Osteoblast (primary cell): ENCODE data around the gene GRAMD1A. TPM values are rescaled to one million over a fixed set of nuclear protein-coding genes. Genes with fewer than 3 reads are reported as not detected.

Experiments used
- DNase-seq: peaks from one replicate; pipeline ENCODE4 v3.0.0; 2011; ENCODE audit warnings: low spot score, mixed read lengths; ENCODE audit not compliant: insufficient read length; ENCODE audit errors: missing footprints
- H2AFZ ChIP-seq: 2 replicates; pipeline ENCODE4 v1.6.0; 2011; ENCODE audit warnings: mild to moderate bottlenecking, low read length
- H3K27ac ChIP-seq: 2 replicates; pipeline ENCODE4 v1.5.1; 2011; ENCODE audit warnings: mild to moderate bottlenecking, low read depth, low read length, moderate library complexity
- H3K27me3 ChIP-seq: 2 replicates; pipeline ENCODE4 v1.6.0; 2012; ENCODE audit warnings: mild to moderate bottlenecking, control low read depth, inconsistent platforms, low read length, moderate library complexity; ENCODE audit not compliant: insufficient read depth
- H3K36me3 ChIP-seq: 2 replicates; pipeline ENCODE4 v1.5.1; 2011; ENCODE audit warnings: mild to moderate bottlenecking, low read length, control low read depth, moderate library complexity; ENCODE audit not compliant: insufficient read depth
- H3K4me1 ChIP-seq: 2 replicates; pipeline ENCODE4 v1.5.1; 2011; ENCODE audit warnings: mild to moderate bottlenecking, low read length, control low read depth, moderate library complexity; ENCODE audit not compliant: insufficient read depth
- H3K4me2 ChIP-seq: 2 replicates; pipeline ENCODE4 v1.6.0; 2011; ENCODE audit warnings: mild to moderate bottlenecking, low read length; ENCODE audit not compliant: insufficient read depth
- H3K4me3 ChIP-seq: fragments of 200-600 bp; sonication (generic); 3 replicates; pipeline ENCODE4 v1.5.1; 2012; ENCODE audit warnings: mild to moderate bottlenecking, low read length, inconsistent platforms; ENCODE audit not compliant: insufficient read depth
- H3K79me2 ChIP-seq: 2 replicates; pipeline ENCODE4 v1.6.0; 2012; ENCODE audit warnings: mild to moderate bottlenecking, low read length, control low read depth, inconsistent platforms; ENCODE audit not compliant: insufficient read depth
- H3K9me3 ChIP-seq: 2 replicates; pipeline ENCODE4 v1.5.1; 2011; ENCODE audit warnings: low read depth, low read length, control low read depth
- H4K20me1 ChIP-seq: 2 replicates; pipeline ENCODE4 v1.6.0; 2012; ENCODE audit warnings: mild to moderate bottlenecking, low read length, control low read depth; ENCODE audit not compliant: insufficient read depth
- total RNA-seq: library from RNA; depleted of rRNA; stranded (reverse); fragments of >200 nt; gene quantifications from 2 replicates; pipeline ENCODE4 v1.2.3, GENCODE V29; 2012
- TF ChIP-seq, protein P1 (sequence below): IDR thresholded peaks from 2 replicates; pipeline ENCODE4 v1.5.1; 2011; ENCODE audit warnings: mild to moderate bottlenecking, low read depth, low read length, moderate library complexity; ENCODE audit errors: extremely low read depth

The GRAMD1A gene
- total RNA-seq, 1 donor: 29.7 TPM

DNA sequence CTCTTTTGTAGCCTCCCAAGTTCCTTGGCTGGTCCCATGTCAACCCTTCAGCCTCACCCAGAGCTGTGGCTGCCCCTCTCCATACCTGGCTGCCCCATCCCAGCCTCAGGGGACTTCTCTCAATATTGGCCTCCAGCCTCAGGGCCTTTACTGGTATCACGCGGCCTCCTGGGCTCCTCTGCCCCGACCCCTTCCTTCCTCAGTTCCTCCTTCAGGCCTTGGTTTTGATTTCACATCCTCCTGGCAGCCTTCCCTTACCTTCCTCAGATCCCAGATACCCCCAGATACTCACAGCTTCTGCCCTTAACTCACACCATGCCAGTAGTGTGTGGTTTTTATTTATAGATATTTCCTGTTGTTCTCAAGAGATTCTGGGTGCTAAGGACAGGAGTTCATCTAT lies 17.4 kb downstream of the GRAMD1A start:
- H3K36me3 ChIP-seq: peaks cover 66% of the 10 kb centered on the region
- H2AFZ ChIP-seq: no peak overlapping the region
- H3K4me3 ChIP-seq: no peak overlapping the region
- peaks cover 7% of the 10 kb centered on the region for H4K20me1 ChIP-seq
- no peaks in the 10 kb centered on the region for H3K4me1 ChIP-seq
- H3K27me3 ChIP-seq: no peaks in the 10 kb centered on the region
- no peak overlapping the region for H3K4me2 ChIP-seq
- no peaks in the 10 kb centered on the region for H3K9me3 ChIP-seq
- TF ChIP-seq, protein P1, sequence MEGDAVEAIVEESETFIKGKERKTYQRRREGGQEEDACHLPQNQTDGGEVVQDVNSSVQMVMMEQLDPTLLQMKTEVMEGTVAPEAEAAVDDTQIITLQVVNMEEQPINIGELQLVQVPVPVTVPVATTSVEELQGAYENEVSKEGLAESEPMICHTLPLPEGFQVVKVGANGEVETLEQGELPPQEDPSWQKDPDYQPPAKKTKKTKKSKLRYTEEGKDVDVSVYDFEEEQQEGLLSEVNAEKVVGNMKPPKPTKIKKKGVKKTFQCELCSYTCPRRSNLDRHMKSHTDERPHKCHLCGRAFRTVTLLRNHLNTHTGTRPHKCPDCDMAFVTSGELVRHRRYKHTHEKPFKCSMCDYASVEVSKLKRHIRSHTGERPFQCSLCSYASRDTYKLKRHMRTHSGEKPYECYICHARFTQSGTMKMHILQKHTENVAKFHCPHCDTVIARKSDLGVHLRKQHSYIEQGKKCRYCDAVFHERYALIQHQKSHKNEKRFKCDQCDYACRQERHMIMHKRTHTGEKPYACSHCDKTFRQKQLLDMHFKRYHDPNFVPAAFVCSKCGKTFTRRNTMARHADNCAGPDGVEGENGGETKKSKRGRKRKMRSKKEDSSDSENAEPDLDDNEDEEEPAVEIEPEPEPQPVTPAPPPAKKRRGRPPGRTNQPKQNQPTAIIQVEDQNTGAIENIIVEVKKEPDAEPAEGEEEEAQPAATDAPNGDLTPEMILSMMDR: no peak
- no peak overlapping the region for H3K27ac ChIP-seq
- no peaks in the 10 kb centered on the region for H3K79me2 ChIP-seq
- peak; percentile 55 for DNase-seq

GRCh38 chr19:35018379-35018778 lies 18.3 kb downstream of the GRAMD1A start:
- H3K36me3 ChIP-seq: peaks cover 71% of the 10 kb centered on the region

DNA sequence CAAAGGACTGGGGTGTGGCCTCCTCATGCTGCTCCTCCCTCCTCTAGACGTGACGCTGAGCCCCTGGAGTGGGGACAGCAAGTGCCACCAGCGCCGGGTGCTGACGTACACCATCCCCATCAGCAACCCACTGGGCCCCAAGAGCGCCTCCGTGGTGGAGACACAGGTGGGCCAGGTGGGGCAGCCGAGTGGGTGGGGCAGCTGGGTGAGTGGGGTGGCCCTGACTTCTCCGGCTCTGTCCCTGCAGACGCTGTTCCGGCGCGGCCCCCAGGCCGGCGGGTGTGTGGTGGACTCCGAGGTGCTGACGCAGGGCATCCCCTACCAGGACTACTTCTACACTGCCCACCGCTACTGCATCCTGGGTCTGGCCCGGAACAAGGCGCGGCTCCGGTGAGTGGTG lies 19.0 kb downstream of the GRAMD1A start:
- H3K4me3 ChIP-seq: no peak overlapping the region
- peaks cover 3% of the 10 kb centered on the region for H4K20me1 ChIP-seq
- no peaks in the 10 kb centered on the region for H3K4me1 ChIP-seq
- H3K79me2 ChIP-seq: no peaks in the 10 kb centered on the region
- H3K27ac ChIP-seq: no peak overlapping the region
- H3K9me3 ChIP-seq: no peaks in the 10 kb centered on the region
- TF ChIP-seq, protein P1: no peak
- no peak for DNase-seq
- H3K36me3 ChIP-seq: peaks cover 75% of the 10 kb centered on the region
- no peak overlapping the region for H2AFZ ChIP-seq
- no peaks in the 10 kb centered on the region for H3K27me3 ChIP-seq
- no peak overlapping the region for H3K4me2 ChIP-seq

More at GRCh38 chr19:35018379-35018778, 18.3 kb downstream of the GRAMD1A start:
- Histone ChIP-seq H3K27me3 (no peaks in the 10 kb centered on the region), H4K20me1 (peaks cover 3% of the 10 kb centered on the region), H3K4me2 (no peak overlapping the region), H3K4me1 (no peaks in the 10 kb centered on the region), H2AFZ (no peak overlapping the region), H3K79me2 (no peaks in the 10 kb centered on the region), H3K9me3 (no peaks in the 10 kb centered on the region), H3K4me3 (no peak overlapping the region), H3K27ac (no peak overlapping the region)
- no peak for DNase-seq
- TF ChIP-seq, protein P1: no peak

- peaks cover 64% of the 10 kb centered on the region for H3K36me3 ChIP-seq
- H3K27me3 ChIP-seq: no peaks in the 10 kb centered on the region
- TF ChIP-seq, protein P1: no peak
Observed at GRCh38 chr19:35021016-35021415, 20.9 kb downstream of the GRAMD1A start.

More at GRCh38 chr19:35021016-35021415, 20.9 kb downstream of the GRAMD1A start:
- Histone ChIP-seq H2AFZ (no peak overlapping the region), H3K4me2 (no peak overlapping the region), H3K27ac (no peak overlapping the region), H3K79me2 (no peaks in the 10 kb centered on the region), H3K4me3 (no peak overlapping the region), H3K9me3 (no peaks in the 10 kb centered on the region), H3K4me1 (no peaks in the 10 kb centered on the region), H4K20me1 (peaks cover 3% of the 10 kb centered on the region)
- no peak for DNase-seq
